ENCODE data around the gene COQ10A. TPM values are rescaled to one million over a fixed set of nuclear protein-coding genes. Genes with fewer than 3 reads are reported as not detected.

Gene COQ10A
- total RNA-seq, 1 experiment from 2014 or later = 18.4 TPM

DNA sequence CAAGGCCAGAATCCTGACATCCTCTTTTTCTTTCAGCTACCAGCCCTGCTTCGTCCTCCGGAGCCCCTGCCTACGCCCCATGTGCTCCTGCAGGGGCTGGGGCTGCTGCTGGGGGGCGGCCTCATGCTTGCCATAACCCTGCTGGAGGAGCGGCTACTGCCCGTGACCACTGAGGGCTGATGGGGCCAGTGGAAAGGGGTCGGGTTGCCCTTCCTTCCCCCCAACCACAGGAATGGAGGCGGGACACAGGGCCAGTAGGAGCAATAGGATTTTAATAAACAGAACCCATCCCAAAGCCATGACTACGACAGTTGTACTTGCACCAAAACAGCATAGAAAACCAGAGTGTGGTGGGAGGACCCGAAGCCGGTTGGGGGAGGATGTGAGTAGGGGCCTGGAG lies 29.2 kb upstream of the COQ10A start:
- H3K4me1 ChIP-seq = peaks cover 13% of the 10 kb centered on the region
- no peak for TF ChIP-seq CTCF (IDR thresholded peaks at IDR 0.05; ENCODE audit: insufficient read depth in 1 of 2, low read depth in 1 of 2, low read length in 1 of 2, severe bottlenecking in 1 of 2, unreplicated experiment in 1 of 2)
- no TSS peak for BruUV-seq (replicated peaks)
- POLR2A ChIA-PET = no interaction called here
- no peak overlapping the region for H3K27ac Mint-ChIP-seq (ENCODE audit: unreplicated experiment)
- DNase-seq = no peak
- peaks cover 21% of the 10 kb centered on the region for H3K4me1 Mint-ChIP-seq (ENCODE audit: low read depth, unreplicated experiment)
- peaks cover 59% of the 10 kb centered on the region for H3K36me3 Mint-ChIP-seq (ENCODE audit: insufficient read depth, unreplicated experiment)
- H3K4me3 ChIP-seq (ENCODE audit: low read depth, low read length) = no peak overlapping the region
- H3K36me3 ChIP-seq (ENCODE audit: control insufficient read depth, insufficient read depth, low read length) = peaks cover 5% of the 10 kb centered on the region
- no peaks in the 10 kb centered on the region for H3K27me3 ChIP-seq (replicated peaks; ENCODE audit: control insufficient read depth, insufficient read depth, low read length)
- no peaks in the 10 kb centered on the region for H3K9me3 ChIP-seq
- no peaks in the 10 kb centered on the region for H3K27me3 Mint-ChIP-seq (ENCODE audit: insufficient read depth, unreplicated experiment)
- intact Hi-C loops (cut with micrococcal nuclease; ENCODE audit: unreplicated experiment) = no loop called here
- CTCF ChIA-PET = no interaction called here
- H3K4me3 Mint-ChIP-seq (ENCODE audit: unreplicated experiment) = no peak overlapping the region
- H3K9me3 Mint-ChIP-seq (ENCODE audit: unreplicated experiment) = no peaks in the 10 kb centered on the region

GRCh38 chr12:56241424-56242303 lies 25.1 kb upstream of the COQ10A start:
- ChIA-PET CTCF (no interaction called here), POLR2A (no interaction called here)
- Histone ChIP-seq H3K4me1 (peaks cover 8% of the 10 kb centered on the region; the same call in 1 of the 2 replicates), H3K9me3 (no peaks in the 10 kb centered on the region), H3K4me3 (ENCODE audit: low read depth, low read length) (no peak overlapping the region), H3K36me3 (ENCODE audit: control insufficient read depth, insufficient read depth, low read length) (no peaks in the 10 kb centered on the region; the same call in 1 of the 2 replicates), H3K27me3 (replicated peaks; ENCODE audit: control insufficient read depth, insufficient read depth, low read length) (no peaks in the 10 kb centered on the region)
- Mint-ChIP-seq H3K27ac (ENCODE audit: unreplicated experiment) (peak overlapping the region; percentile 45), H3K9me3 (ENCODE audit: unreplicated experiment) (no peaks in the 10 kb centered on the region), H3K4me3 (ENCODE audit: unreplicated experiment) (no peak overlapping the region), H3K4me1 (ENCODE audit: low read depth, unreplicated experiment) (peaks cover 17% of the 10 kb centered on the region), H3K27me3 (ENCODE audit: insufficient read depth, unreplicated experiment) (no peaks in the 10 kb centered on the region), H3K36me3 (ENCODE audit: insufficient read depth, unreplicated experiment) (peaks cover 45% of the 10 kb centered on the region)
- TSS peak; percentile 6 for BruUV-seq (replicated peaks)
- DNase-seq = no peak
- TF ChIP-seq CTCF (IDR thresholded peaks at IDR 0.05; ENCODE audit: insufficient read depth in 1 of 2, low read depth in 1 of 2, low read length in 1 of 2, severe bottlenecking in 1 of 2, unreplicated experiment in 1 of 2) = no peak
- intact Hi-C loops (cut with micrococcal nuclease; ENCODE audit: unreplicated experiment) = no loop called here

DNA sequence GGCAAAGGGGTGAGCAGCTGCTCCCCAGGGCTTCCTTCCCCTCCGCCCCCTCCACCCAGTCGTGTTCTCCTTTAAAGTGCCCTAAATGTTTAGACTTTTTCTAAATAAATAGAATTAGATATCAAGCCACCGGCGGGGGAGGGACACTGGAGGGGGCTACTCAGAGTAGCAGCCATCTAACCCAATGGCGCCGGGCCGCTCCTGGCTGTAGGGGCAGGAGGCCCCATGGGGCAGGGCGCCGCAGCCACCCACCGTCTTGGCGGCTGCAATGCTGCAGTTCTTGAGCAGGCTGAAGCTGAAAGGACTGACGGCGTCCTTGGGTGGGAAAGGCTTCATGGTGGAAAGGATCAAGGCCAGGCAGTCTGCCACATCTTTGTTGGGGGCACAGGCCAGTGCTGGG lies 23.8 kb upstream of the COQ10A start:
- Histone ChIP-seq H3K36me3 (ENCODE audit: control insufficient read depth, insufficient read depth, low read length) (no peaks in the 10 kb centered on the region), H3K27me3 (replicated peaks; ENCODE audit: control insufficient read depth, insufficient read depth, low read length) (no peaks in the 10 kb centered on the region), H3K4me1 (peaks cover 8% of the 10 kb centered on the region; the same call in 1 of the 2 replicates), H3K4me3 (ENCODE audit: low read depth, low read length) (no peak overlapping the region), H3K9me3 (no peaks in the 10 kb centered on the region)
- peaks cover 17% of the 10 kb centered on the region for H3K4me1 Mint-ChIP-seq (ENCODE audit: low read depth, unreplicated experiment)
- BruUV-seq (replicated peaks) = no TSS peak
- peaks cover 46% of the 10 kb centered on the region for H3K36me3 Mint-ChIP-seq (ENCODE audit: insufficient read depth, unreplicated experiment)
- H3K27me3 Mint-ChIP-seq (ENCODE audit: insufficient read depth, unreplicated experiment) = no peaks in the 10 kb centered on the region
- no peaks in the 10 kb centered on the region for H3K9me3 Mint-ChIP-seq (ENCODE audit: unreplicated experiment)
- H3K27ac Mint-ChIP-seq (ENCODE audit: unreplicated experiment) = no peak overlapping the region
- no peak overlapping the region for H3K4me3 Mint-ChIP-seq (ENCODE audit: unreplicated experiment)
- TF ChIP-seq CTCF (IDR thresholded peaks at IDR 0.05; ENCODE audit: insufficient read depth in 1 of 2, low read depth in 1 of 2, low read length in 1 of 2, severe bottlenecking in 1 of 2, unreplicated experiment in 1 of 2) = no peak
- POLR2A ChIA-PET = no interaction called here
- no peak for DNase-seq
- CTCF ChIA-PET = no interaction called here
- intact Hi-C loops (cut with micrococcal nuclease; ENCODE audit: unreplicated experiment) = no loop called here
